OCI-LY7 (cell line): ENCODE results near the gene LATS1. TPM values are rescaled to one million over a fixed set of nuclear protein-coding genes. Genes with fewer than 3 reads are reported as not detected.

Experiments used
- BruUV-seq: library from RNA; stranded (reverse); fragments of 400-500 nt; replicated peaks from 2 replicates; lab custom pipeline; 2021; lab: Mats Ljungman, UMichigan
- CTCF ChIA-PET: fragments of 300-600 bp; sonication (Branson Sonifier 250); formaldehyde crosslinking; loops from one replicate; lab custom pipeline; 2022; ENCODE audit warnings: antibody characterized with exemption; ENCODE audit not compliant: unreplicated experiment; lab: Charles Lee
- POLR2A ChIA-PET: fragments of 300-600 bp; sonication (Branson Sonifier 250); formaldehyde crosslinking; loops from one replicate; lab custom pipeline; 2022; ENCODE audit warnings: antibody characterized with exemption; lab: Charles Lee
- DNase-seq: peaks from one replicate; pipeline ENCODE4 v3.0.0-alpha.2; 2015; ENCODE audit warnings: low spot score
- H2AFZ ChIP-seq: fragments of 200-600 bp; sonication (generic), shearing (Covaris generic); 2 replicates; pipeline ENCODE4 v1.6.1; 2014; ENCODE audit warnings: mild to moderate bottlenecking, antibody characterized with exemption, low read length, moderate library complexity
- H3K27ac ChIP-seq: fragments of 200-600 bp; sonication (generic); 2 replicates; pipeline ENCODE4 v1.5.1; 2014; ENCODE audit warnings: mixed run types, low read depth, mild to moderate bottlenecking, moderate library complexity, low read length, inconsistent platforms; ENCODE audit not compliant: poor library complexity, severe bottlenecking
- H3K36me3 ChIP-seq: fragments of 200-600 bp; sonication (generic); 2 replicates; pipeline ENCODE4 v1.6.1; 2014; ENCODE audit warnings: mild to moderate bottlenecking, antibody characterized with exemption, low read length, moderate library complexity, mixed read lengths; ENCODE audit not compliant: insufficient read depth
- H3K4me1 ChIP-seq: fragments of 200-600 bp; sonication (generic); 2 replicates; pipeline ENCODE4 v1.5.1; 2014; ENCODE audit warnings: mild to moderate bottlenecking, low read length; ENCODE audit not compliant: insufficient read depth, poor library complexity, severe bottlenecking
- H3K4me2 ChIP-seq: fragments of 200-600 bp; sonication (generic); 2 replicates; pipeline ENCODE4 v1.6.1; 2014; ENCODE audit warnings: mild to moderate bottlenecking, low read length
- H3K4me3 ChIP-seq: fragments of 200-600 bp; sonication (generic); 2 replicates; pipeline ENCODE4 v1.5.1; 2014; ENCODE audit warnings: mild to moderate bottlenecking, low read depth, low read length; ENCODE audit not compliant: poor library complexity, severe bottlenecking
- H3K79me2 ChIP-seq: fragments of 200-600 bp; sonication (generic); 2 replicates; pipeline ENCODE4 v1.6.1; 2016; ENCODE audit warnings: low read depth, mild to moderate bottlenecking, low read length, moderate library complexity, mixed read lengths; ENCODE audit not compliant: insufficient read depth
- H3K9me2 ChIP-seq: fragments of 200-600 bp; sonication (generic); 2 replicates; pipeline ENCODE4 v1.6.1; 2016; ENCODE audit warnings: mild to moderate bottlenecking, low read length, mixed read lengths; ENCODE audit not compliant: insufficient read depth
- H3K9me3 ChIP-seq: fragments of 200-600 bp; sonication (generic); 2 replicates; pipeline ENCODE4 v1.6.1; 2014; ENCODE audit warnings: mild to moderate bottlenecking, mixed run types, low read length, mixed read lengths
- H4K20me1 ChIP-seq: fragments of 200-600 bp; sonication (generic); 2 replicates; pipeline ENCODE4 v1.6.1; 2014; ENCODE audit warnings: mild to moderate bottlenecking, antibody characterized with exemption, low read length, moderate library complexity, mixed read lengths; ENCODE audit not compliant: insufficient read depth
- EZH2phosphoT487 ChIP-seq: fragments of 200-600 bp; sonication (generic); IDR thresholded peaks from 2 replicates; pipeline ENCODE4 v1.6.1; 2018; ENCODE audit warnings: low read depth, borderline replicate concordance, mild to moderate bottlenecking, mixed run types, antibody characterized with exemption, low read length, moderate library complexity, mixed read lengths
- intact Hi-C: fragments of 100-400 bp; cut with micrococcal nuclease; formaldehyde crosslinking; loops from one replicate; pipeline ENCODE4 v1.10.0; 2022; ENCODE audit not compliant: unreplicated experiment
- total RNA-seq, 2 experiments: library from RNA; depleted of rRNA in 1 of 2; stranded (reverse); fragments of >200 nt in 1 of 2; shearing (Covaris generic) in 1 of 2; gene quantifications; 2 replicates each; pipeline ENCODE4 v1.2.3, GENCODE V29; 2014 to 2022
- TF ChIP-seq, protein P1 (sequence below): fragments of 200-600 bp; sonication (generic); conservative IDR thresholded peaks from 2 replicates; pipeline ENCODE4 v1.5.1; 2014; ENCODE audit warnings: mild to moderate bottlenecking, antibody characterized with exemption, low read length, moderate library complexity, mixed read lengths

The LATS1 gene
- total RNA-seq, 2 experiments from 2014 or later = 23.1 to 30.3 TPM

DNA sequence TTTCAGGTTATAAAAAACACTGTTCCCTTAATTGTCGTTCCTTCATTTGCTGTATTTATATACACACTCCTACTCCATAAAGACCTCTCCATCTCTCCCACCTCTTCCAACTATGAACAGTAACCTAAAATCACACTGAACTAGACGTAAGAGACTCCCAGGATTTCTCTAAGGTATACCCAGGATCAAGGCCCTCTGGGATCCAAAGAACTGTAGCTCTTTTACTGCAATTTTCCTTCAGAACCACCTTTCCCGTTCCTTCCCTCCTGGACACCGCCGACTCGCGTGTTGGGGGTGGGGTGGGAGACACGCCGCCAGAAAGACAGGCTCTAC is 680 bp downstream of the LATS1 start:
- TF ChIP-seq EZH2phosphoT487 = no peak
- TF ChIP-seq, protein P1, sequence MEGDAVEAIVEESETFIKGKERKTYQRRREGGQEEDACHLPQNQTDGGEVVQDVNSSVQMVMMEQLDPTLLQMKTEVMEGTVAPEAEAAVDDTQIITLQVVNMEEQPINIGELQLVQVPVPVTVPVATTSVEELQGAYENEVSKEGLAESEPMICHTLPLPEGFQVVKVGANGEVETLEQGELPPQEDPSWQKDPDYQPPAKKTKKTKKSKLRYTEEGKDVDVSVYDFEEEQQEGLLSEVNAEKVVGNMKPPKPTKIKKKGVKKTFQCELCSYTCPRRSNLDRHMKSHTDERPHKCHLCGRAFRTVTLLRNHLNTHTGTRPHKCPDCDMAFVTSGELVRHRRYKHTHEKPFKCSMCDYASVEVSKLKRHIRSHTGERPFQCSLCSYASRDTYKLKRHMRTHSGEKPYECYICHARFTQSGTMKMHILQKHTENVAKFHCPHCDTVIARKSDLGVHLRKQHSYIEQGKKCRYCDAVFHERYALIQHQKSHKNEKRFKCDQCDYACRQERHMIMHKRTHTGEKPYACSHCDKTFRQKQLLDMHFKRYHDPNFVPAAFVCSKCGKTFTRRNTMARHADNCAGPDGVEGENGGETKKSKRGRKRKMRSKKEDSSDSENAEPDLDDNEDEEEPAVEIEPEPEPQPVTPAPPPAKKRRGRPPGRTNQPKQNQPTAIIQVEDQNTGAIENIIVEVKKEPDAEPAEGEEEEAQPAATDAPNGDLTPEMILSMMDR = no peak

DNA sequence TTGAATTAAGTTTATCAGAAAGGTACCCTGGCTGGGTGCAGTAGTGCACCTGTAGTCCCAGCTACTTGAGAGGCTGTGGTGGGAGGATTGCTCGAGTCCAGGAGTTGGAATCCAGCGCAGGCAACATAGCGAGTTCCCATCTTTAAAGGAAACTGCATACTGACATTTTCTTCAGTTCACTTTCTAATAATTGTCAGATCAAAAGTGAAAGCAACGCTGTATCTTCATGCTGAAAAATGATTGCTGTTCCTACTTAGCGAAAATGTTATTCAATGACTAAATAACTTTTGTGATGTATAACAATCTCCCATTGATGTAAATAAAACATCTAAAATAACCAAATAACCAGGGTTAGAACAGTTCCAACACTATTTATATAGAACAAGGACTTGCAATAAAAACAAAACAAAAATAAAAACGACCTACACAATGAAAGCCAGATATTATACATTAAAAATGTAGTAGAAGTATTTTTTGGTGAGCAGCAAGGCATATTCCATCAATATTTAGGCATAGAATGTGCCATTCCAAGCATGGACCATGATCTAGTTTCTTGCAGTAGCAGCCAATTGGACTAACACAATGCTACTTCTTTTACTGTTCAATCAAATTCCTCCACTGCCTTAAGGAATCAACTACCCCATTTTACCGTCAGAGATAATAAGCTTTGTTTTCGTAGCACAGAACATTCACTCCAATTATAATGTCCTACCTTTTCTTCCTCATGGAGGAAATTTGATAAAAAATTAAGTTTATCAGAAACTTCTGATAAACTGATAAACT is 1.5 kb downstream of the LATS1 start:
- Histone ChIP-seq H3K27ac (no peak overlapping the region), H4K20me1 (peaks cover 19% of the 10 kb centered on the region; the same call in 1 of the 2 replicates), H3K4me3 (peak overlapping the region; percentile 94), H3K79me2 (peaks cover 65% of the 10 kb centered on the region), H3K4me2 (peak overlapping the region; percentile 83), H3K9me2 (no peaks in the 10 kb centered on the region), H3K36me3 (peaks cover 34% of the 10 kb centered on the region), H2AFZ (no peak overlapping the region), H3K9me3 (no peaks in the 10 kb centered on the region), H3K4me1 (peaks cover 19% of the 10 kb centered on the region)
- peak; percentile 6 for DNase-seq
- ChIA-PET CTCF (no interaction called here), POLR2A (interaction anchor here (0.5 to 2.1 kb wide), 6 partner anchors 10 to 21 kb away, joined by 3 to 6 read pairs (median 4); no protein-coding TSS in a partner anchor)
- intact Hi-C loops = loop anchor here (5.0 kb wide), 1 partner anchor 169 kb away; the partner anchor contains the start of gene PPIL4
- TSS peak; percentile 71 for BruUV-seq
- TF ChIP-seq, protein P1 = no peak
- no peak for TF ChIP-seq EZH2phosphoT487

More for the DNA sequence above, 680 bp downstream of the LATS1 start:
- peaks cover 19% of the 10 kb centered on the region for H3K4me1 ChIP-seq
- no peaks in the 10 kb centered on the region for H3K9me2 ChIP-seq
- BruUV-seq = no TSS peak
- no peak for DNase-seq
- H3K4me2 ChIP-seq = peak overlapping the region; percentile 83
- H2AFZ ChIP-seq = peak overlapping the region; percentile 91; the same call in 1 of the 2 replicates
- CTCF ChIA-PET = no interaction called here
- peak overlapping the region; percentile 71 for H3K27ac ChIP-seq
- peaks cover 19% of the 10 kb centered on the region; the same call in 1 of the 2 replicates for H4K20me1 ChIP-seq
- H3K9me3 ChIP-seq = no peaks in the 10 kb centered on the region
- POLR2A ChIA-PET = interaction anchor here (0.6 to 2.1 kb wide), 11 partner anchors 11 to 151 kb away, joined by 3 to 6 read pairs (median 4); partner anchors contain the start of gene GINM1
- intact Hi-C loops = loop anchor here (1.0 to 5.0 kb wide), 2 partner anchors 150 to 170 kb away; partner anchors contain the start of gene PPIL4
- H3K36me3 ChIP-seq = peaks cover 30% of the 10 kb centered on the region
- H3K4me3 ChIP-seq = peak overlapping the region; percentile 94
- peaks cover 56% of the 10 kb centered on the region for H3K79me2 ChIP-seq
